A549 treated with dexamethasone at 1 μM for 4 hours (cell line): Measurements from ENCODE around the gene KIF4B. TPM values are rescaled to one million over a fixed set of nuclear protein-coding genes. Genes with fewer than 3 reads are reported as not detected.

Experiments
- total RNA-seq: library from RNA; stranded (reverse); fragments of 200-300 nt; extraction: Qiagen RNA extraction; gene quantifications from 5 replicates; pipeline ENCODE4 v1.2.3, GENCODE V29; 2022

KIF4B gene, protein sequence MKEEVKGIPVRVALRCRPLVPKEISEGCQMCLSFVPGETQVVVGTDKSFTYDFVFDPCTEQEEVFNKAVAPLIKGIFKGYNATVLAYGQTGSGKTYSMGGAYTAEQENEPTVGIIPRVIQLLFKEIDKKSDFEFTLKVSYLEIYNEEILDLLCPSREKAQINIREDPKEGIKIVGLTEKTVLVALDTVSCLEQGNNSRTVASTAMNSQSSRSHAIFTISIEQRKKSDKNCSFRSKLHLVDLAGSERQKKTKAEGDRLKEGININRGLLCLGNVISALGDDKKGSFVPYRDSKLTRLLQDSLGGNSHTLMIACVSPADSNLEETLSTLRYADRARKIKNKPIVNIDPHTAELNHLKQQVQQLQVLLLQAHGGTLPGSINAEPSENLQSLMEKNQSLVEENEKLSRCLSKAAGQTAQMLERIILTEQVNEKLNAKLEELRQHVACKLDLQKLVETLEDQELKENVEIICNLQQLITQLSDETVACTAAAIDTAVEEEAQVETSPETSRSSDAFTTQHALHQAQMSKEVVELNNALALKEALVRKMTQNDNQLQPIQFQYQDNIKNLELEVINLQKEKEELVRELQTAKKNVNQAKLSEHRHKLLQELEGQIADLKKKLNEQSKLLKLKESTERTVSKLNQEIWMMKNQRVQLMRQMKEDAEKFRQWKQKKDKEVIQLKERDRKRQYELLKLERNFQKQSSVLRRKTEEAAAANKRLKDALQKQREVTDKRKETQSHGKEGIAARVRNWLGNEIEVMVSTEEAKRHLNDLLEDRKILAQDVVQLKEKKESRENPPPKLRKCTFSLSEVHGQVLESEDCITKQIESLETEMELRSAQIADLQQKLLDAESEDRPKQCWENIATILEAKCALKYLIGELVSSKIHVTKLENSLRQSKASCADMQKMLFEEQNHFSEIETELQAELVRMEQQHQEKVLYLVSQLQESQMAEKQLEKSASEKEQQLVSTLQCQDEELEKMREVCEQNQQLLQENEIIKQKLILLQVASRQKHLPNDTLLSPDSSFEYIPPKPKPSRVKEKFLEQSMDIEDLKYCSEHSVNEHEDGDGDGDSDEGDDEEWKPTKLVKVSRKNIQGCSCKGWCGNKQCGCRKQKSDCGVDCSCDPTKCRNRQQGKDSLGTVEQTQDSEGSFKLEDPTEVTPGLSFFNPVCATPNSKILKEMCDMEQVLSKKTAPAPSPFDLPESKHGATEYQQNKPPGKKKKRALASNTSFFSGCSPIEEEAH
- 0.01 to 0.02 TPM in 2 of 5 replicates, not detected in the others for total RNA-seq

DNA sequence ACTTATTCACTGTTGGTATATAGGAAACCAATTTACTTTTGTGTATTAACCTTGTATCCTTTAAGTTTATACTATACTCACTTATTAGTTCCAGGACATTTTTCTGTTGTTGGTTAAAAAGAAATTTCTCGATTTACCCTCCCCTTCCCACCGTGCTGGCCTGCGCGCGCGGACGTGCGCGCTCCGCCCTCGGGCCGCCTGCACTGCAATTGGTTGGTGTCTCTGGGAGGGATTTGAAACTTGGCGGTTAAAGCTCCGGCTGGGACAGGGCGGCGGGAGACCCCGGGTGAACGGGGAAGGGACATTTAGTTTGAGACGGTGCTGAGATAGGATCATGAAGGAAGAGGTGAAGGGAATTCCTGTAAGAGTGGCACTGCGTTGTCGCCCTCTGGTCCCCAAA lies at the start of gene KIF4B:
KIF4B (plus strand) TSS at position 230 of the 400 bp plus-strand sequence; CDS start at position 335, 105 bp downstream.

Other genes with a start within 250 kb of the KIF4B start
- 0.17 to 0.73 TPM (median 0.30 TPM) in 5 replicates for gene FAXDC2, start 163.2 kb upstream of the KIF4B start, total RNA-seq
- gene CNOT8, start 155.1 kb upstream of the KIF4B start, total RNA-seq = 31.9 to 35.2 TPM (median 32.8 TPM) in 5 replicates
- 19.0 to 26.6 TPM (median 22.5 TPM) in 5 replicates for gene GEMIN5, start 75.5 kb upstream of the KIF4B start, total RNA-seq
- 53.7 to 62.1 TPM (median 57.6 TPM) in 5 replicates for gene MRPL22, start 72.7 kb upstream of the KIF4B start, total RNA-seq